ENCODE data around the gene LRMDA.

LRMDA gene

GRCh38 chr10:76491216-76491615 is 1059.8 kb downstream of the LRMDA start:
- no peak overlapping the region for H3K4me3 ChIP-seq (ENCODE audit: low read length, poor library complexity, severe bottlenecking)
- no peaks in the 10 kb centered on the region for H3K4me1 ChIP-seq (ENCODE audit: insufficient read depth, low read length, poor library complexity, severe bottlenecking)
- H2AFZ ChIP-seq (ENCODE audit: low read length), result no peak overlapping the region
- H3K36me3 ChIP-seq (ENCODE audit: insufficient read depth, low read length), result no peaks in the 10 kb centered on the region; the same call in 1 of the 2 replicates
- no peak overlapping the region for H3K4me2 ChIP-seq (ENCODE audit: low read depth, low read length, poor library complexity, severe bottlenecking)
- no peaks in the 10 kb centered on the region for H3F3A ChIP-seq (ENCODE audit: low read depth)
- no peak overlapping the region for H3K9ac ChIP-seq (ENCODE audit: low read depth, low read length, poor library complexity, severe bottlenecking)
- TF ChIP-seq CTCF (conservative IDR thresholded peaks at IDR 0.05; ENCODE audit: low read length) (no peak), EZH2phosphoT487 (IDR thresholded peaks at IDR 0.05; ENCODE audit: borderline replicate concordance) (no peak)
- no peaks in the 10 kb centered on the region for H4K20me1 ChIP-seq (ENCODE audit: insufficient read depth, low read length, poor library complexity, severe bottlenecking)
- H3K79me2 ChIP-seq (ENCODE audit: insufficient read depth, low read length), result no peaks in the 10 kb centered on the region
- no peaks in the 10 kb centered on the region for H3K9me2 ChIP-seq (replicated peaks; ENCODE audit: low read depth, low read length)
- no peaks in the 10 kb centered on the region for H3K27me3 ChIP-seq (ENCODE audit: insufficient read depth, low read length, poor library complexity, severe bottlenecking)
- peaks cover 6% of the 10 kb centered on the region for H3K9me3 ChIP-seq (ENCODE audit: insufficient read depth, low read depth, low read length)

- Histone ChIP-seq H3K9me2 (replicated peaks; ENCODE audit: low read depth, low read length) (no peaks in the 10 kb centered on the region), H2AFZ (ENCODE audit: low read length) (no peak overlapping the region), H3K79me2 (ENCODE audit: insufficient read depth, low read length) (no peaks in the 10 kb centered on the region), H3K9ac (ENCODE audit: low read depth, low read length, poor library complexity, severe bottlenecking) (no peak overlapping the region), H3K4me2 (ENCODE audit: low read depth, low read length, poor library complexity, severe bottlenecking) (no peak overlapping the region), H3F3A (ENCODE audit: low read depth) (no peaks in the 10 kb centered on the region), H4K20me1 (ENCODE audit: insufficient read depth, low read length, poor library complexity, severe bottlenecking) (no peaks in the 10 kb centered on the region), H3K4me3 (ENCODE audit: low read length, poor library complexity, severe bottlenecking) (no peak overlapping the region), H3K36me3 (ENCODE audit: insufficient read depth, low read length) (no peaks in the 10 kb centered on the region; the same call in 1 of the 2 replicates), H3K4me1 (ENCODE audit: insufficient read depth, low read length, poor library complexity, severe bottlenecking) (no peaks in the 10 kb centered on the region), H3K27me3 (ENCODE audit: insufficient read depth, low read length, poor library complexity, severe bottlenecking) (no peaks in the 10 kb centered on the region), H3K9me3 (ENCODE audit: insufficient read depth, low read depth, low read length) (peaks cover 6% of the 10 kb centered on the region)
- TF ChIP-seq CTCF (conservative IDR thresholded peaks at IDR 0.05; ENCODE audit: low read length), result no peak
- no peak for TF ChIP-seq EZH2phosphoT487 (IDR thresholded peaks at IDR 0.05; ENCODE audit: borderline replicate concordance)
These were observed 1060.6 kb downstream of the LRMDA start for GRCh38 chr10:76492026-76492425.

- no peaks in the 10 kb centered on the region for H3K27me3 ChIP-seq (ENCODE audit: insufficient read depth, low read length, poor library complexity, severe bottlenecking)
- no peaks in the 10 kb centered on the region for H4K20me1 ChIP-seq (ENCODE audit: insufficient read depth, low read length, poor library complexity, severe bottlenecking)
- peaks cover 6% of the 10 kb centered on the region for H3K9me3 ChIP-seq (ENCODE audit: insufficient read depth, low read depth, low read length)
- H3F3A ChIP-seq (ENCODE audit: low read depth), result no peaks in the 10 kb centered on the region
- H3K9me2 ChIP-seq (replicated peaks; ENCODE audit: low read depth, low read length), result no peaks in the 10 kb centered on the region
- H3K36me3 ChIP-seq (ENCODE audit: insufficient read depth, low read length), result no peaks in the 10 kb centered on the region; the same call in 1 of the 2 replicates
- H3K79me2 ChIP-seq (ENCODE audit: insufficient read depth, low read length), result no peaks in the 10 kb centered on the region
- H3K4me2 ChIP-seq (ENCODE audit: low read depth, low read length, poor library complexity, severe bottlenecking), result no peak overlapping the region
- H2AFZ ChIP-seq (ENCODE audit: low read length), result no peak overlapping the region
- TF ChIP-seq CTCF (conservative IDR thresholded peaks at IDR 0.05; ENCODE audit: low read length) (no peak), EZH2phosphoT487 (IDR thresholded peaks at IDR 0.05; ENCODE audit: borderline replicate concordance) (no peak)
- H3K4me3 ChIP-seq (ENCODE audit: low read length, poor library complexity, severe bottlenecking), result no peak overlapping the region
- H3K4me1 ChIP-seq (ENCODE audit: insufficient read depth, low read length, poor library complexity, severe bottlenecking), result no peaks in the 10 kb centered on the region
- H3K9ac ChIP-seq (ENCODE audit: low read depth, low read length, poor library complexity, severe bottlenecking), result no peak overlapping the region
These were observed 1061.5 kb downstream of the LRMDA start for GRCh38 chr10:76492678-76493472.

Data from Loucy (cell line).